Measurements from ENCODE around the gene SPOCK3. TPM values are rescaled to one million over a fixed set of nuclear protein-coding genes. Genes with fewer than 3 reads are reported as not detected.
A peak's percentile ranks its signal among the peaks of the same experiment; 100 is the strongest.

SPOCK3 gene
- total and polyA plus RNA-seq, 2 donors (not counting 3 experiments of a cell fraction or from before 2014, with no cell fraction given): 0.10 TPM; not detected in 1

DNA sequence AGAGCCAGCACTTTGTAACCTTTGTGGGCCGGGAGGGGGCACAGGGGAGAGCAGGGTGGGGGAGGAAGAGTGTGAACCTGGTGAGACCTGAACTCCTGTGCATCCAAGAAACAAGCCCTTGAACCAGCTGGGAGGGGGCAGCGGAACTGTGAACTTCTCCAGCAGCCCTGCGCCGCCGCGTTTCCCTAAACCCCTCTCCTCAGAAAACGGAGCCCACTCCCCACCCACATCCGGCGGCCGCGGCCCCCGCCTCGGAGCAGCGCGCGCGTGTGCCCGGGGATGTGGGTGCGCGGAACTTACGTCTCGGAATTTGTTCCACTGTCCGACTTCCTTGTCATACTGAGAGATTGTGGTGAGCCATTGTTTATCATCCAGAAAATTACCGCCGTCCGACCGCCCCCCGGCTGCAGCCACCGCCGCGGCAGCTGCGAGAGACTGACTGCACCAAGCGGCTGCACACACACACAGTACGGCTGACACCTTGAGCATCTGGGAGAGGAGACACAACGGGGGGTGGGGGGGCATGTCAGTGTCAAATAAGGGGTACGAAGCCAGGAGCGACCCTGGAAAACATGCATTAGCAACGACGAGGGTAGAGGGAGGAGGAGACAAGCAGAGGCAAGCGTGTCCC lies 494 bp downstream of the SPOCK3 start:
- dilution Hi-C loops (cut with MboI; ENCODE audit: extremely low pct_ligation_motif_present, low sequenced_read_pairs) (no loop called here), intact Hi-C loops (cut with micrococcal nuclease) (loop anchor here (2.0 kb wide), 1 partner anchor 213 kb away; no protein-coding TSS in a partner anchor)
- Histone ChIP-seq H3K9me3 (replicated peaks; ENCODE audit: control insufficient read depth, insufficient read depth, low read length) (no peaks in the 10 kb centered on the region), H3K4me1 (ENCODE audit: control insufficient read depth, extremely low read depth, insufficient read depth, low read length) (peaks cover 7% of the 10 kb centered on the region), H3K27me3 (ENCODE audit: control insufficient read depth in 2 of 2, insufficient read depth in 2 of 2, low read length in 2 of 2) (peaks cover 18 to 41% of the 10 kb centered on the region in 2 experiments), H3K36me3 (ENCODE audit: control insufficient read depth in 2 of 2, extremely low read depth in 1 of 2, insufficient read depth in 2 of 2, low read length in 2 of 2) (no peaks in the 10 kb centered on the region), H2AFZ (ENCODE audit: low read depth, low read length) (peak overlapping the region; percentile 100), H3K4me3 (replicated peaks in 1 of 3; ENCODE audit: insufficient read depth in 1 of 3, low read depth in 1 of 3, low read length in 3 of 3) (peak overlapping the region; percentile 38 to 96 (median 78)), H3K79me2 (ENCODE audit: control insufficient read depth, insufficient read depth, low read length) (no peaks in the 10 kb centered on the region), H3K9me1 (replicated peaks; ENCODE audit: control insufficient read depth, extremely low read depth, insufficient read depth, low read length) (no peaks in the 10 kb centered on the region), H3K9ac (replicated peaks; ENCODE audit: extremely low read depth, insufficient read depth, low read length) (peak overlapping the region; percentile 43), H4K20me1 (replicated peaks; ENCODE audit: control insufficient read depth, extremely low read depth, insufficient read depth, low read length) (no peaks in the 10 kb centered on the region), H3K27ac (ENCODE audit: insufficient read depth, low read depth, low read length) (no peak overlapping the region), H3K4me2 (ENCODE audit: insufficient read depth, low read length) (peak overlapping the region; percentile 97)
- no TSS peak for BruUV-seq (replicated peaks)
- DNase-seq (ENCODE audit: low read depth, low spot score) (peak; percentile 23), FAIRE-seq (no peak)
- CTCF ChIA-PET: interaction anchor here (0.6 to 1.5 kb wide), 7 partner anchors 10 to 920 kb away, joined by 3 to 7 read pairs (median 3); no protein-coding TSS in a partner anchor
- TF ChIP-seq JUN (IDR thresholded peaks at IDR 0.05; ENCODE audit: borderline replicate concordance, insufficient read depth, insufficient read length, low read depth) (no peak), GATA2 (IDR thresholded peaks at IDR 0.05; ENCODE audit: insufficient read depth, insufficient read length, low read depth, low read length) (no peak), MYC (IDR thresholded peaks at IDR 0.05; ENCODE audit: low read depth, low read length) (no peak), POLR2AphosphoS5 (IDR thresholded peaks at IDR 0.05; ENCODE audit: insufficient read depth, low read depth, low read length) (no peak), EZH2 (IDR thresholded peaks at IDR 0.05; ENCODE audit: borderline replicate concordance, low read depth, low read length, severe bottlenecking) (no peak), POLR2A (IDR thresholded peaks at IDR 0.05; ENCODE audit: low read depth, low read length) (no peak)
- TF ChIP-seq, protein P1, sequence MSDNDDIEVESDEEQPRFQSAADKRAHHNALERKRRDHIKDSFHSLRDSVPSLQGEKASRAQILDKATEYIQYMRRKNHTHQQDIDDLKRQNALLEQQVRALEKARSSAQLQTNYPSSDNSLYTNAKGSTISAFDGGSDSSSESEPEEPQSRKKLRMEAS (IDR thresholded peaks at IDR 0.05; ENCODE audit: insufficient read depth, insufficient read length): no peak
- TF ChIP-seq, protein P2, sequence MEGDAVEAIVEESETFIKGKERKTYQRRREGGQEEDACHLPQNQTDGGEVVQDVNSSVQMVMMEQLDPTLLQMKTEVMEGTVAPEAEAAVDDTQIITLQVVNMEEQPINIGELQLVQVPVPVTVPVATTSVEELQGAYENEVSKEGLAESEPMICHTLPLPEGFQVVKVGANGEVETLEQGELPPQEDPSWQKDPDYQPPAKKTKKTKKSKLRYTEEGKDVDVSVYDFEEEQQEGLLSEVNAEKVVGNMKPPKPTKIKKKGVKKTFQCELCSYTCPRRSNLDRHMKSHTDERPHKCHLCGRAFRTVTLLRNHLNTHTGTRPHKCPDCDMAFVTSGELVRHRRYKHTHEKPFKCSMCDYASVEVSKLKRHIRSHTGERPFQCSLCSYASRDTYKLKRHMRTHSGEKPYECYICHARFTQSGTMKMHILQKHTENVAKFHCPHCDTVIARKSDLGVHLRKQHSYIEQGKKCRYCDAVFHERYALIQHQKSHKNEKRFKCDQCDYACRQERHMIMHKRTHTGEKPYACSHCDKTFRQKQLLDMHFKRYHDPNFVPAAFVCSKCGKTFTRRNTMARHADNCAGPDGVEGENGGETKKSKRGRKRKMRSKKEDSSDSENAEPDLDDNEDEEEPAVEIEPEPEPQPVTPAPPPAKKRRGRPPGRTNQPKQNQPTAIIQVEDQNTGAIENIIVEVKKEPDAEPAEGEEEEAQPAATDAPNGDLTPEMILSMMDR (IDR thresholded peaks at IDR 0.05; ENCODE audit: extremely low read depth in 1 of 2, insufficient read depth in 1 of 2, low read depth in 1 of 2, low read length in 2 of 2): no peak
- POLR2A ChIA-PET: no interaction called here
